HCT116 (cell line): Measurements from ENCODE around the gene PTPRCAP.

Experiments
- ATF3 ChIP-seq: IDR thresholded peaks from 2 replicates; pipeline ENCODE4 v1.6.1; 2012
- CEBPB ChIP-seq: IDR thresholded peaks from 2 replicates; pipeline ENCODE4 v1.6.1; 2012; ENCODE audit warnings: low read depth
- CTCF ChIP-seq, 3 experiments: fragments of 200-600 bp in 1 of 3; sonication (generic) in 1 of 3; IDR thresholded peaks in 2 of 3; conservative IDR thresholded peaks in 1 of 3; 2 replicates each; pipeline ENCODE4 v1.5.1; 2012 to 2017; ENCODE audit warnings: low read depth in 2 of 3, low read length in 2 of 3, antibody characterized with exemption in 1 of 3, borderline replicate concordance in 1 of 3, control low read depth in 1 of 3, mild to moderate bottlenecking in 1 of 3, mixed read lengths in 1 of 3, mixed run types in 1 of 3, moderate library complexity in 1 of 3; ENCODE audit not compliant: insufficient read depth in 1 of 3
- ELF1 ChIP-seq: IDR thresholded peaks from 2 replicates; pipeline ENCODE4 v1.6.1; 2012; ENCODE audit warnings: low read depth, borderline replicate concordance
- EZH2 ChIP-seq: fragments of 200-600 bp; sonication (generic); IDR thresholded peaks from 2 replicates; pipeline ENCODE4 v1.6.1; 2017; ENCODE audit warnings: antibody characterized with exemption, mixed run types
- POLR2A ChIP-seq: IDR thresholded peaks from 2 replicates; pipeline ENCODE4 v1.7.0; 2011; ENCODE audit warnings: borderline replicate concordance; ENCODE audit not compliant: insufficient read depth, insufficient read length; ENCODE audit errors: extremely low read depth
- POLR2AphosphoS5 ChIP-seq: IDR thresholded peaks from 2 replicates; pipeline ENCODE4 v1.6.1; 2011; ENCODE audit warnings: mild to moderate bottlenecking, low read depth, low read length, moderate library complexity
- RAD21 ChIP-seq: IDR thresholded peaks from 2 replicates; pipeline ENCODE4 v1.6.1; 2012; ENCODE audit warnings: low read depth, mild to moderate bottlenecking
- REST ChIP-seq: IDR thresholded peaks from 2 replicates; pipeline ENCODE4 v1.6.1; 2012; ENCODE audit warnings: low read depth
- SP1 ChIP-seq: IDR thresholded peaks from 2 replicates; pipeline ENCODE4 v1.6.1; 2012; ENCODE audit warnings: low read depth
- SRF ChIP-seq: IDR thresholded peaks from 2 replicates; pipeline ENCODE4 v1.6.1; 2012; ENCODE audit warnings: low read depth
- YY1 ChIP-seq: IDR thresholded peaks from 2 replicates; pipeline ENCODE4 v1.6.1; 2011; ENCODE audit warnings: low read length, low read depth, moderate library complexity, mild to moderate bottlenecking; ENCODE audit not compliant: insufficient replicate concordance; ENCODE audit errors: extremely low read depth
- ZFX ChIP-seq: fragments of 450-650 bp; IDR thresholded peaks from 2 replicates; pipeline ENCODE4 v1.6.1; 2017
- ZNF274 ChIP-seq: fragments of 200-500 bp; sonication (Bioruptor generic); IDR thresholded peaks from 2 replicates; pipeline ENCODE4 v1.6.1; 2014; ENCODE audit warnings: mild to moderate bottlenecking, low read depth, low read length, inconsistent platforms

GRCh38 chr11:67417425-67417824 lies 20.1 kb downstream of the PTPRCAP start:
- no peak for TF ChIP-seq CTCF (IDR thresholded peaks at IDR 0.05 in 2 of 3, conservative IDR thresholded peaks at IDR 0.05 in 1 of 3; ENCODE audit: borderline replicate concordance in 1 of 3, insufficient read depth in 1 of 3, low read depth in 2 of 3, low read length in 2 of 3)
- no peak for TF ChIP-seq ZFX
- TF ChIP-seq EZH2, result no peak
- TF ChIP-seq POLR2A, result no peak
- TF ChIP-seq YY1, result no peak
- no peak for TF ChIP-seq REST
- TF ChIP-seq RAD21, result no peak
- TF ChIP-seq POLR2AphosphoS5, result no peak
- TF ChIP-seq ATF3, result no peak
- no peak for TF ChIP-seq SP1
- TF ChIP-seq SRF, result no peak
- TF ChIP-seq ELF1, result no peak
- no peak for TF ChIP-seq CEBPB
- TF ChIP-seq ZNF274, result no peak
